COLO668 (cell line): ENCODE measurements around the gene DIP2C.
"Not testable (repeated sequence)": the region's sequence is repeated elsewhere in the genome, so short reads cannot be mapped to it uniquely, and the experiment has no call there.

Experiments used
- DNase-seq: peaks from one replicate; lab custom pipeline; 2025; ENCODE audit not compliant: unreplicated experiment; lab: John Stamatoyannopoulos, UW

Gene DIP2C

GRCh38 chr10:543131-543530, 146.3 kb downstream of the DIP2C start:
- no peak for DNase-seq

GRCh38 chr10:541750-542371, 147.6 kb downstream of the DIP2C start:
- peak; percentile 84 for DNase-seq

- DNase-seq = no peak
Measured at GRCh38 chr10:541041-541440, 148.4 kb downstream of the DIP2C start.

- DNase-seq = no peak
Measured at GRCh38 chr10:538895-539294, 150.6 kb downstream of the DIP2C start.

GRCh38 chr10:536935-537334, 152.5 kb downstream of the DIP2C start:
- DNase-seq = no peak

- no peak for DNase-seq
Measured at GRCh38 chr10:536371-536925, 153.0 kb downstream of the DIP2C start.

GRCh38 chr10:535952-536351, 153.5 kb downstream of the DIP2C start:
- DNase-seq = no peak

- DNase-seq = no peak
Measured at GRCh38 chr10:535051-535450, 154.4 kb downstream of the DIP2C start.

- DNase-seq = no peak
Measured at GRCh38 chr10:534047-534566, 155.4 kb downstream of the DIP2C start.

- DNase-seq = no peak
Measured at GRCh38 chr10:533611-534010, 155.9 kb downstream of the DIP2C start.

- DNase-seq = peak; percentile 20
Measured at GRCh38 chr10:533186-533585, 156.3 kb downstream of the DIP2C start.

- DNase-seq = not testable (repeated sequence)
Measured at GRCh38 chr10:532331-532730, 157.1 kb downstream of the DIP2C start.

GRCh38 chr10:531541-531940, 157.9 kb downstream of the DIP2C start:
- DNase-seq = no peak

- no peak for DNase-seq
Measured at GRCh38 chr10:530717-531116, 158.8 kb downstream of the DIP2C start.

GRCh38 chr10:529468-530230, 159.8 kb downstream of the DIP2C start:
- no peak for DNase-seq

- DNase-seq = no peak
Measured at GRCh38 chr10:528173-529165, 161.0 kb downstream of the DIP2C start.

- no peak for DNase-seq
Measured at GRCh38 chr10:527416-527815, 162.1 kb downstream of the DIP2C start.

GRCh38 chr10:526651-527312, 162.7 kb downstream of the DIP2C start:
- no peak for DNase-seq

GRCh38 chr10:525565-526315, 163.7 kb downstream of the DIP2C start:
- DNase-seq = no peak

- DNase-seq = no peak
Measured at GRCh38 chr10:523925-524324, 165.5 kb downstream of the DIP2C start.
